ENCODE measurements around the gene PEX14. TPM values are rescaled to one million over a fixed set of nuclear protein-coding genes. Genes with fewer than 3 reads are reported as not detected.

The PEX14 gene
- total RNA-seq, 4 donors from 2014 or later = 10.6 to 19.6 (median 13.9) TPM

- ATAC-seq (ENCODE audit: low FRiP score) = no peak
- no peak for TF ChIP-seq CTCF (IDR thresholded peaks at IDR 0.05)
- DNase-seq (ENCODE audit: low spot score) = no peak
These were observed 177.9 kb downstream of the PEX14 start for GRCh38 chr1:10652626-10653025.

- no peak for DNase-seq (ENCODE audit: low spot score)
- no peak for ATAC-seq (ENCODE audit: low FRiP score)
- no peak for TF ChIP-seq CTCF (IDR thresholded peaks at IDR 0.05)
These were observed 178.8 kb downstream of the PEX14 start for GRCh38 chr1:10653370-10654125.

- DNase-seq (ENCODE audit: low spot score) (no peak), ATAC-seq (ENCODE audit: low FRiP score) (no peak)
- no peak for TF ChIP-seq CTCF (IDR thresholded peaks at IDR 0.05)
These were observed 180.3 kb downstream of the PEX14 start for GRCh38 chr1:10655002-10655401.

- ATAC-seq (ENCODE audit: low FRiP score) = no peak
- TF ChIP-seq CTCF (IDR thresholded peaks at IDR 0.05) = no peak
- no peak for DNase-seq (ENCODE audit: low spot score)
These were observed 181.7 kb downstream of the PEX14 start for GRCh38 chr1:10656431-10656830.

- ATAC-seq (ENCODE audit: low FRiP score) (no peak), DNase-seq (ENCODE audit: low spot score) (no peak)
- TF ChIP-seq CTCF (IDR thresholded peaks at IDR 0.05) = no peak
These were observed 182.5 kb downstream of the PEX14 start for GRCh38 chr1:10657088-10657847.

GRCh38 chr1:10658396-10659066 lies 183.8 kb downstream of the PEX14 start:
- DNase-seq (ENCODE audit: low spot score) (no peak), ATAC-seq (ENCODE audit: low FRiP score) (no peak)
- no peak for TF ChIP-seq CTCF (IDR thresholded peaks at IDR 0.05)

Data from omental fat pad (tissue), 4 donors.